SHP77 treated with DMSO at 0.1 percent for 48 hours (cell line): ENCODE measurements around the gene IGF1R.
"Not testable (repeated sequence)": the region's sequence is repeated elsewhere in the genome, so short reads cannot be mapped to it uniquely, and the experiment has no call there.

Source experiments
- DNase-seq: peaks from one replicate; lab custom pipeline; 2025; lab: John Stamatoyannopoulos, UW

The IGF1R gene

GRCh38 chr15:99004998-99005974 lies 356.9 kb downstream of the IGF1R start:
- DNase-seq, result not testable (repeated sequence)

GRCh38 chr15:99006146-99006545 lies 357.8 kb downstream of the IGF1R start:
- DNase-seq, result no peak

- no peak for DNase-seq
These were observed 358.7 kb downstream of the IGF1R start for GRCh38 chr15:99006904-99007495.

- DNase-seq, result no peak
These were observed 361.5 kb downstream of the IGF1R start for GRCh38 chr15:99009741-99010330.

- no peak for DNase-seq
These were observed 362.4 kb downstream of the IGF1R start for GRCh38 chr15:99010768-99011167.
